ENCODE data around the gene PHYKPL. TPM values are rescaled to one million over a fixed set of nuclear protein-coding genes. Genes with fewer than 3 reads are reported as not detected.
A peak's percentile ranks its signal among the peaks of the same experiment; 100 is the strongest.

PHYKPL gene
- total and polyA plus RNA-seq, 2 of the 13 experiments (the other 11 are each of a cell fraction or from before 2014, with no cell fraction given) = 18.0 to 78.6 TPM

- TF ChIP-seq ZNF710 (CRISPR knock-in tag; IDR thresholded peaks at IDR 0.05; ENCODE audit: borderline replicate concordance) (no peak), MAFK (conservative IDR thresholded peaks at IDR 0.05 in 1 of 2, IDR thresholded peaks at IDR 0.05 in 1 of 2; ENCODE audit: low read length in 2 of 2) (no peak), ERF (CRISPR knock-in tag; IDR thresholded peaks at IDR 0.05) (0 out of 2 replicates have a peak, but pooled peaks have one; percentile 32), MTERF4 (CRISPR knock-in tag; IDR thresholded peaks at IDR 0.05) (no peak), MAX (IDR thresholded peaks at IDR 0.05) (peak; percentile 65; the same call in 1 of the 2 replicates), ZSCAN12 (CRISPR knock-in tag; IDR thresholded peaks at IDR 0.05) (no peak), SPEN (CRISPR knock-in tag; IDR thresholded peaks at IDR 0.05; ENCODE audit: low read depth) (0 out of 2 replicates have a peak, but pooled peaks have one; percentile 33), CBX2 (IDR thresholded peaks at IDR 0.05; ENCODE audit: low read depth, low read length) (no peak), CBX2 (CRISPR knock-in tag; IDR thresholded peaks at IDR 0.05; ENCODE audit: low read depth) (no peak), GLMP (CRISPR knock-in tag; IDR thresholded peaks at IDR 0.05; ENCODE audit: borderline replicate concordance) (no peak), NFKB2 (CRISPR knock-in tag; IDR thresholded peaks at IDR 0.05; ENCODE audit: borderline replicate concordance) (no peak), SMC3 (IDR thresholded peaks at IDR 0.05; ENCODE audit: low read length) (peak; percentile 42; the same call in 1 of the 2 replicates), RBAK (CRISPR knock-in tag; IDR thresholded peaks at IDR 0.05) (no peak), ARNT2 (CRISPR knock-in tag; IDR thresholded peaks at IDR 0.05; ENCODE audit: low read depth) (no peak), ZNF20 (CRISPR knock-in tag; IDR thresholded peaks at IDR 0.05) (no peak), SNAPC4 (CRISPR knock-in tag; IDR thresholded peaks at IDR 0.05) (no peak), FOXO1 (CRISPR knock-in tag; IDR thresholded peaks at IDR 0.05) (0 out of 2 replicates have a peak, but pooled peaks have one; percentile 18), HOXA7 (CRISPR knock-in tag; IDR thresholded peaks at IDR 0.05) (no peak), CEBPG (CRISPR knock-in tag; IDR thresholded peaks at IDR 0.05) (no peak)
Measured at GRCh38 chr5:178163772-178164735, 68.5 kb downstream of the PHYKPL start (continued).
